Measurements from ENCODE around the gene MARK3.
A peak's percentile ranks its signal among the peaks of the same experiment; 100 is the strongest.

Gene MARK3

DNA sequence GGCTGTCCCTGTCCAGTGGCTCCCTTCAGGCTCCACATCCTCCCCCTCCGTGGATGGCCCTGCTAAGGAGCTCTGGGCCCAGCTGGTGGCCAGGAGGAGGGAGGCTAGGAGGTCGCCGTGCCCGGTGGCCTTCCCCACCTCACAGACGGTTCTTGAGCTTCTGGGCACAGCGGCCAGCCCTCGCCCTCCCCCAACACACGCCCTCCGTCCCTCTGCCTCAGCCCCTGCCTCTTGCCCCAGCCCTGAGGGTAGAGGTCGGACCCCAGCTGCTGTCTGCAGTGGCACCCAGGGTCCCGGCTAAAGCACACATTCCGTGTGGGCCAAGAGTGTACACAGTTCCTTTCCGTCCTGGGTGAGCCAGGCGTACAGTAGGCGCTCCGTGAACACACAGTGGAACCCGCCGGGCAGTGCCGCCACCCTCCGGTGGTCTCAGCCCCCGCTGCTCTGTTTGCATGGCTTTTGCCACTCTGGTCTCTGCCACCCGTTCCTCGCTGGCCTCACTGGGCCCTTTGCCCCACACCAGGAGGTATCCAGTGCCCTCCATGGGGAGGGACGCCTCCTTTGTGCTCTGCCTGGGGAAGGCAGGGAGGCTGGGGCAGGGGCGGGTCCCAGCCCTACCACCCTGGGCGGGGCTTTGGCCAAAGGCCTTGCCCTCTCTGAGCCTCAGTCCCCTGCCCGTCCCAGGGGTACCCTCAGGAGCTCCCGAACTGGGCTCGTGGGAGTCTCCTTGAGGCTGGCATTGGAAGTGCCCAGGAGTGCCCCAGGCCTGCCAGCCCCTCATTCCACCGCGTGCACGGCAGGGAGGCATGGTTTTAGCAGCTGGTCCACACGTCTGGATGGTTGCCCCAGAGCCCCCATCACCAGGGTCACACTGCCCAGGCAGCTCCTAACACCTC, 156.7 kb downstream of the MARK3 start:
- DNase-seq, result no peak

DNA sequence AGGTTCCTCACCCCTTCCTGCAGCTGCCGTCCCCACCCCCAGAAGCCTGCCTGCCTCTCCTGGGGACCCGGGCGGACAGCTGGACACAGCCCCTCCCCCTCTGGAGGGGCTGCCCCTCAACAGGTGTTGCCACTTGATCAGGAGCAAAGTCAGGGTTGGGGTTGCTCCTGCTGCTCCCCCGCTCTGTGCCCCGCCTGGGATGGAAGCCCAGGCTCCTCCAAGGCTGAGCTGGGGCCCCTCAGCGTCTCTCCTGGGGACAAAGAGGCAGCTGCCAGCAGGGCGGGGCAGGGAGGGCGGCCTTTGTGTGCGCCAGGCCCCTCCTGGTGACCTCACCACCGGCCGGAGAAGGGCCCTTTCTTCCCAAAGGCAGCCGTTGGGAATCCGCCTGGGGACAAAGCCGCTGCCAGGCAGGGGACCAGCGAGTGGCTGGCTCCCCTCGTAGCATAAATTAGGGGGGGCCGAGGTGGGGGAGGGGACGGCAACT, 157.4 kb downstream of the MARK3 start:
- DNase-seq, result no peak

DNA sequence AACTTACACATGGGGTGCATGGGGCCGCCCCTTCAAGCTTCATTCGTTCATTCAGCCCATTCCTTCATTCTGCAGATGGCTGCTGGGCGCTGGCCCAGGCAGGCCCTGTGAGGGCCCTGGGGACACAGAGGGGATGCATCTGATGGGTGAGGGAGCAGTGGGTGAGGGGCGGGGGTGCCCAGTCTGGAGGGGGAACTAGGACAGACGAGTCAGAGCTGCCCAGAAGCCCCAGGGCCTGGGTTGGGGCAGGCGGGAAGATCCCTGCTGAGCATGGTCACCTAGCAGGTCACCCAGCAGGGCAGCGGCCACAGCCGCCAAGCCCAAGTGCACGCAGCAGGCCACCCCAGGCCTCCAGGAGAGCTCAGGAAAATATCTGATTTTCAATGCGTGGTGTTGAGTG, 157.9 kb downstream of the MARK3 start:
- no peak for DNase-seq

DNA sequence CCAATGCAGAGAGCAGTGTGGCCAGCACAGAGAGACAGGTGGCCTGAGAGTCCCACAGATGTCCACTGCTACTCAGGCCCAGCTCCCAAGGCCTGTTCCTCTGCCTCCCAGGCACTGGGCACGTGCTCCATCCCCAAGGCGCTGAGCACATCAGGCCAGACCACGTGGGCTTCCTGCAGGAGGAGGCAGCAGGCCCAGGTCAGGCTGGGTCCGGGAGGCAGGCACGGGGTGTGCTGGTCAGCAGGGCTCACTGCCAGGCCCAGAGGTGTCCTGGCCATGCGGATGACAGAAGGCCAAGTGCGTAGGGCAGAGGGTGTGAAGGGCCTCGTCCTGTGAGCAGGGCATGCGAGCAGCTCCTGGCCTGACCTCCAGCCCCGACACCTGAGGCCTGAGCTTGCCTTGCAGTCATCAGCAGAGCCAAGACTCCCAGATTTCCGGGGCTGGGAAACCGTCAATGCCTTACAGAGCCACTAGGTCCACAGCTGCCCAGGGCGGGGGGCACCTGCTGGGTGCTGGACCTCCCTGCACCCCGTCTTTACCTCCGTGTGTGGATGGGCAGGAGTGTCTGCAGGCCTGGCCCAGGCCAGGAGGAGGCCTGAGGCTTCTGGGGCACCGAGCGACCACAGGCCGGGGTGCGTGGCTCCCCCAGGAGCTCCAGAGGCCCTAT, 158.6 kb downstream of the MARK3 start:
- no peak for DNase-seq

DNA sequence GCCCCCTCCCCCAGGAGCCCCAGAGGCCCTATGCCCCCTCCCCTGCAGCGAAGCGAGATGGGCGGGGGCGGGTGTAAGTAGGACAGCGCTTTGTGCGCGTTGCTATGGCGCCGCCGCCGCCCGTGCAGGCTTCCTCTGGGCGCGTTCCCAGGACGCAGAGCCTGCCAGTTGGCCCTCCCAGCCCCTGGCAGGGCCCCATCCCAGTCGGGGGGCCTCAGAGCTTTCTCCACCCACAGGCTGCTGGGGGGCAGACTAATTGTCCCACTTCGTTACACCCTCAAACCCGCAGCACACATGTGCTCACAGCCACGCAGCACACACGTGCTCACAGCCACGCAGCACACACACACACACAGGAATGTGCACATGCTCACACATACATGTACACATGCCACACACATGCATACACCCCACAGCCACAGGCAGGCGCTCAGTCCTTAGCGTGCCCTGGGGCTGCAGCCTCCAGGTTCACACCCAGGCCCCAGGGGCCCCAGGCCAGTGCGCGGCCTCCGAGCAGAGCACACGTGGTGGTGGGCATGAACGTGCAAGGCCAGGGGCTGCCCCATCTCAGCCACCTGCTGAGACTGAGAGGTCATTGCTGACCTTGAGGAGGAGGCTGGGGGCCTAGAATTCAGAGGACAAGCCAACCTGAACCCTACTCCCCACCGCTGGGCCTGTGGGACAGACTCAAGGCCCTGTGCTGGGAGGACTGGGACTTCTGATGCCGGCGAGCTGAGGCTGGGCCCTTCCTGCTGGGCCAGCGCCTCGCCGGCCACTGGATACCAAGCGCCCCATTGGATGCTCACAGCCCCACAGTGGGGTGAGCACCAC, 159.4 kb downstream of the MARK3 start:
- no peak for DNase-seq

DNA sequence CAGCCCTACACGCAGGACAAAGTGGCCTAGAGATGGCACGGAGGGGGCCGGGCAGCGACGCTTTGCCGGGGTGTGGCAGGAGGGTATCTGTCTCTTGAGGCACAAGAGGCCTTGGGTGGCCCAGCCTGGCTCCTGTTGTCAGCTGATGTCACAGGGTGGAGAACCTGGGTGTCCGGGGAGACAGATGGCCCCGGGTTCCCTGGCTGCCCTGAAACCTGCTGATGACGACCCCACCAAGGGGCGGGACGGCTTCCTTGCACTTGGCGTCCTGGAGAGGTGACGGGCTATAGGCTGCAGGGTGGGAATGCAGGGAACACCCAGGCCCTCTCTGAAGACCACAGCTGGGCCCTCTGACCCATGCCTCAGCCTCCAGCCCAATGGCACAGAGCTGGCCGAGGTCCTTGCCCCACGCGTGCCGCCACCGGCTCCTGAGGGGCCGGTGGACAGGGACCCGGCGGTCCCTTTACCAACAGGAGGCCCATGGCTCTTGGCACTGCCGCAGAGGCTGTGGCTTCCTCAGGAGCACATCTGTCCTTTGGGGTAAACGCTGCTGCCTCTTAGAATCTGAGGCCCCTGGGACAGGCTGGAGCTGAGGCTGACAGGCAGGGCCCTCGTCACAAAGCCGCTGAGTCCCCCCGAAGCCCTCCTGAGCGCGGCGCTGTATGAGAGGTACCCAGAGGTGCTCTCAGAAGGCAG, 160.2 kb downstream of the MARK3 start:
- DNase-seq, result no peak

DNA sequence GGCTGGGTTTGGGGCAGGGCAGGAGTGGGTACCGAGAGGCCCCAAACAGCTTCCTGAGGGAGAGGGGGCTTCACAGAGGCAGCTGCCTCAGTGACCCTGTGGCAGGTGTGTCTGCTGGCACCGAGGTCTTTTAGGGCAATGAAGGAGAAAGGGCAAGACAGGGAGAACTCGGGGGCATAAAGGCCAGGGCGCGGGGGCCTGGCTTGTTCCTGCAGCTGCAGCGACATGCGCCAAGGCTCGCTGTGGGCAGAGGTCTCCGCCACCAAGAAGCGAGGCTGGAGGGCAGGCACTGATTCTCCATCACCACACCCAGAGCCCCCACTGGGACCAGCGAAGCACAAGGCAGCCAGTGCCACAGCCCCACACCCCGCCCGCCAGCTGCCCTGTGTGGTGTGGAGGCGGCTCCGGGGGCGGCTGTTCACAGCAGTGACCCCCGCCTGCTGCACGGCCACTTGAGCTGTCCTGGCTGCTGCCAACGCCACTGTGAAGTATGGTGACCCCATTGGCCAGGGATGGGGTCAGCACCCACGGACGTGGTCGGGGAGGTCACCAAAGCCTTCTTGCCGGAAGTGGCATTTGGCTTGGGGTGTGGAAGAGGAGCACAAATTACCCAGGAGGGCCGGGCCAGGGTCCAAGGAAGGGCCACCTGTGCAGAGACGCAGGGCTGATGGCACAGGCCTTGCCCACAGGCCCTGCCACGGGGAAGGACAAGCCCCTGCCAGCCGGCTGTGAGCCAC, 160.9 kb downstream of the MARK3 start:
- no peak for DNase-seq

DNA sequence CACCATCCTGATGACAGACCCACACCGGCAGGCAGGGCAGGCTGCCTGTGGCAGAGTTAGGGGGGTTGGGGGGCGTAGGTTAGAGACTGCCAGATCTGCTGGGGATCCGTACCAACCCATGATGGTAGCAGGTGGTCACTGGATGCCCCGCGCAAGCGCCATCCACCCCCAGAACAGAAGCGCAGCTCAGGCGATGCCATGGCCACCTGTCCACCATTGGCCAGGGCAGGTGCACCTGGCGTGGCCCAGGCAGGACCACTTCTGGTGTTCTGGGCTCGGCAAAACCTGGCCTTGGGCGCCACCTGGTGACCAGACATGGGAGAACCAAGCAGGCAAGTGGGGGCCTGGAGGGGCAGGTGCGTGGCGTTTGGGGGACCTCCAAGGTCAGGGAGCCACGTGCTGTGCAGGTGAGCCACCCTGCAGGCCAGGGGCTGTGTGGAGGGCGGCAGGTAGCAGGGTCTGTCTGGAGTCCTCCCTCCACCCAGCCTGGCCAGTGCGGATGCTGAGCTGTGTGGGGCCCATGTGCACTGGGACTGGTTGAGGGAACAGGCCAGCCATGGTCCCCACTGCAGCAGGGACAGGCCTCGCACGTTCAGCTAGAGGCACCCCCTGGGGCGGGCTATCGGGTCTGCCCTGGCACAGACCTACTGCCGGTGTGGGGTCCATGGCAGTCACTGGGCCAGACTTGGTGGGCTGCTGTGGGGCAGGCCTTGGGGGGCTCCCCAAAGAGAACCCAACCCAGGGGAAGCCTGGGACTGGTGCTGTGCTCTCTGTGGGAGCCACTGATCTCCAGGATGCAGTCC, 161.6 kb downstream of the MARK3 start:
- DNase-seq, result peak; percentile 79

DNA sequence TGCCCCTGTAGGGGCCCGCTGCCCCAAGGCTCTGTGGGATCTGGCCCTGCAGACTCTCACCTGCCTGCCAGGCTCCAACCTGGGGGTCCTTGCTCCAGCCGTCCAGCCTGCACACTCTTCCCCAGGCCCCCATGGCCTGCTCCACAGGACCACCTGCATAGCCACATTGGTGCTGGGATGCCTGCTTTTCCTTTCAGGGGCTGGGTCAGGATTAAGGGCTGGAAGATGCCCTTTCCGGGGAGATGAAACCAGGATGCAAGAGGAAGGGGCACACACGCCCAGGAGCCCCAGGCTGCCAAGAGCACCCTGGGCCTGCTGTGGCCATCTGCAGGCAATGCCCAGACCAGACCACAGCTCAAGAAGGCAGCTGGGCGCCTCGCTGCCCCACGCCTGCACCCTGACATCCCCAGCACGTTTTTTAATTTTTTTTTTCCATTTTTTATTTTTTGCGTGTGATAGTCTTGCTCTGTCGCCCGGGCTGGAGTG, 162.3 kb downstream of the MARK3 start:
- no peak for DNase-seq

DNA sequence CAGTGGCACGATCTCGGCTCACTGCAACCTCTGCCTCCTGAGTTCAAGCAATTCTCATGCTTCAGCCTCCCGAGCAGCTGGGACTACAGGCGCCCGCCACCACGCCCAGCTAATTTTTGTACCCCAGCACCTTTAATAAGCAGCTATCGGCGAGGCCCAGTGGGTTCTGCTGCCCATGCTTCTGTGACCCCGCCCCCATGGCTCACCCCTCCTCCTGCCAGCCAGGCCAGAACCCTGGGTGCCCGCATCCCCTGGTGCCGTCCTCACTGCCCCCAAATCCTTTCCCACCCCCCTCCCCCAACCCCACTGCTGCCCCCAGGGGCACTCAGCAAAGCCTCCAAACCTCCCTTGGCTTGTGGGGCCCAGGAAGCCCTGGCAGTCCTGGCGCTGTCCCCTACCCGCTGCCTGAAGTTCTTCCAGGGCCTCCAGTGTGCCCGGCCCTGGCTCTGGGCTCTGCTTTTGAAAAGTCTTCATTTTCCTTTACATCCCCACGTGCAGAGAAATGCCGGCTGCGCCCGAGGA, 162.8 kb downstream of the MARK3 start:
- no peak for DNase-seq

DNA sequence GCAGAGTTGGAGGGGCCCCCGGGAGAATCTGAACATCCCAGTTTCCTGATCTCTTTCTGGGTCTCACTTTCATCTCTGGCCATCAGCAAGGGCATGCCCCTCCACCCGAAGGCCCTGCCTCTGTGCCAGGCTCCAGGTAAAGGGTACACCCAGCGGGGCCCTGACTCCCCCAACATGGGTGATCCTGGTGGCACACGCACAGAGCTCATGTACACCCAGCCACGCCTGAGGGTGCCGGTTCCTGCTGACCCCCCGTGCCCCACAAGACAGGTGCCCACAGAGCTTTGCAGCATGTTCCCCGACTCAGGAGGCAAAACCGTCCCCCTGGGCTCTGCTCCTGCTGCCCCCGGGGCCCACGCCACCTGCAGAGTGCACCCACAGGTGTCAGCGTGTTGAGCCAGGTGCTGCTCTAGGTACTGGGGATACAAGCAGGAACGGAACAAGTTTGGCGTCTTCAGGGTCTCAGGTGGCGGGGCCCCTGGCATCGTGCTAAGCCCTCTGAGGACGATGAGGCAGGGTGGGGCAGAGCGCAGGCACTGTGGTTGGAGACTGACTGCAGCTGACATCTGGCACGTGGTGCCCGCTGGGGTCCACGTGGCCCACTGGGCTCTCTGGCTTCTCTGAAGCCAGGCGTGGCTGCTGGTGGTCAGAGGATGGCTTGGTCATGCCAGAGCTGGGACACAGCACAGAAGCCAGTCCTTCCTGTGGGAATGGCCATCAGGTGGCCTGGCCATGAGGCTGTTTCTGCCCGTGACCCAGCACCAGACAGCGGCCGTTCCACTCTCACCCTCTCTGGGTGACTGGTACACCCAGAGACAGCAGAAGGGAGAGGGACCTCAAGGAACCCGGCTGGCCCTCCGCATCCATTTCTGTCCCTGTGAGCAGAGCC, 163.5 kb downstream of the MARK3 start:
- DNase-seq, result no peak

DNA sequence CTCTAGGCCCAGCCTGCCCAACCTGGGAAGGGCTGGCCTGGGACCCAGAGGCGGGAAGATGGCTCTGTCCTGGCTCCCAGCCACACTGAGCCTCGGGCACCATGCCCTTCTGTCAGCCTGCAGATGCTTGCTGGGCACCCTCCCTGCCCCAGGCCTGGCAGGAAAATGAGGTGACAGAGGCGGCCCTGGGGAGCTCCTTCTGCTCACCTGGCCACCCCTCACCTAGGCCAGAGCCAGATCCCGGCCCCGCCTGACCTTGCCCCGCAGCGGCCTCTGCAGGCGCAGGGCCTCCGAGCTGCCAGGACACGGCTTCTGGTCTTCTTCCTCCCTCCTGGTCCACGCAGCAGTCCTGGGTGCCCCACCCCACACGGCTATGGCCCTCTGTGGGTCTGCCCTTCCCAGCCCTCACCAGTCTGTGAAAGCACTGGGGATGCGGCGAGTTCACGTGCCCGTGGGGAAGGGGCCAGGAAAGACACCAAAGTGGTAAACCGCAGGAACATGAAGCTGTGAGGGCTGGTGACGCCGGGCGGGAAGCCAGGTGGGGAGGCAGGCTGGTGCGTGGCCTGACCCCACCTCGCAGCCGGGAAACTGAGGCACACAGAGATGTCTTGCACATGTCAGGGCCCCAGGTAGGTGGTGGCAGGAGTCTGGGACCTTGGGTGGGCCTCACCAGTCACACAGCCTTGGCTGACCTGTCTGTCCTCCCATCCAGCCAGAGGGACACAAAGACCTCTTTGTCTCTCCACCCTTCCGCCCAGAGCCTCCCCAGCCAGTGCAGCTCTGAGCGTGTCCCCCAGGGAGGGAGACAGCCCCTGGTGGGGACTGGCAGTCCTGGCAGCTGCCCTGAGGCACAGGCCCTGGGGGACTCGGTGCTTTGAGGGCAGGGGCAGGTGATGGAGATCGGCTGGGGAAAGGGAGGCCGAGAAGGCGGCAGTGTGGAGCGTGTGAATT, 164.4 kb downstream of the MARK3 start:
- no peak for DNase-seq

DNA sequence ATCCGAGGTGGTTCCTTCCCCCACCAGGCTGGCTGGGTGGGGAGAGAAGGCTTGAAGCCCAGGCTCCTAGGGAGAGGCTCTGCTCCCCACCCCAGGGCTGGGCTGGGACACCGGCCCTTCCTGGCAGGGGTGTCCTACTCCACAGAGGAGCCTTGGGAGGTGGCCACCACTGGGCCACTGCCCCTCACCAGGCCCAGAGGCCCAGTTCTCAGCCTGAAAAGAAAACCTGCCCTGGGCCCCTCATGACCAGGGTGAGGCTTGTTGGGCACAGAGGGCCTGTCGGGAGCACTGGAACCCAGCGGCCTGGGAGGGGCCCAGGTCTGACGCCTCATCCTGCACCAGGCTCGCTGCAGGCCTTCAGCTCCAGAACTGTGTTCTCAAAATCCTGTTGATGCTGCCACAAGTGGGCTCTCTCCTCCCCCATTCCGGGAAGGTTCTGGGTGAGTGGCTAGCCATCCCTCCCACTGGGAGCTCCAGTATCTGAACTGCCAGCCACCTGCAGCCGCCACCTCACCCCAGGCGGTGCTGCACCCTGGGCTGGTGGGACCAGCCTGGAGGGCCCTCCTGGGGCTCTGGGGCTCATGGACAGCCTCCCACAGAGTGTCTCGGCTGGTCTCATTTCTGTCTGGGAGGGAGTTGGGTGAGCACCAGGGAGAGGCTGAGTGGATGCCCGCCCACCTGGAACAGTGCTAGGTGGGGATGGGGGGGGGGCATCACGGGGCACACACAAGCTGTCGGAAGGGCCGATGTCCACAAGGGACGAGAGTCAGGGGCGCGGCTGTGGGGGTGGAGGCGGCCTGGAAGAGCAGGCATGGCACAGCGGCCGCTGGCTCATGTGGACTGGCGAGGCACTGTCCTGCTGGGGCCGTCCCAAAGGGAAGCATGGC, 165.5 kb downstream of the MARK3 start:
- DNase-seq, result no peak

DNA sequence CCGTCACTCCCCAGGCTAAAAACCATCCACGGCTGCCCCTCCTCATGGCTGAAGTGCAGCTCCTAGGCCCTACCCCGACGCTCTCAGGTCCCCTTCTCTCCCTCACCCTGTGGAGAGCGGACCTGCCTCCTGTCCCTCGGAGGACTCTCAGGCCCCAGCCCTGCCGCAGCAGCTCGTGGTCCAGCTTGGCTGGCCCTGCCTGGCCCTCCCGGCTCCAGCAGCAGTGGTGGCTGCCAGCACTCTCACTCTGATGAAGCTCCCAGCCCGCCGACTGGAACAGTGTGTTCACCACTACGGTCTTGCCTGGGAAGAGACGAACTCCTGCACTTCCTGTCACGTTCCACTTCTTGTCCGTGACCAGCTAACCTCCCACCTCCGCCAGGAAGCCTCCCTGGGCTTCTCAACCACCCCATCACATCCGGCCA, 166.1 kb downstream of the MARK3 start:
- DNase-seq, result no peak

DNA sequence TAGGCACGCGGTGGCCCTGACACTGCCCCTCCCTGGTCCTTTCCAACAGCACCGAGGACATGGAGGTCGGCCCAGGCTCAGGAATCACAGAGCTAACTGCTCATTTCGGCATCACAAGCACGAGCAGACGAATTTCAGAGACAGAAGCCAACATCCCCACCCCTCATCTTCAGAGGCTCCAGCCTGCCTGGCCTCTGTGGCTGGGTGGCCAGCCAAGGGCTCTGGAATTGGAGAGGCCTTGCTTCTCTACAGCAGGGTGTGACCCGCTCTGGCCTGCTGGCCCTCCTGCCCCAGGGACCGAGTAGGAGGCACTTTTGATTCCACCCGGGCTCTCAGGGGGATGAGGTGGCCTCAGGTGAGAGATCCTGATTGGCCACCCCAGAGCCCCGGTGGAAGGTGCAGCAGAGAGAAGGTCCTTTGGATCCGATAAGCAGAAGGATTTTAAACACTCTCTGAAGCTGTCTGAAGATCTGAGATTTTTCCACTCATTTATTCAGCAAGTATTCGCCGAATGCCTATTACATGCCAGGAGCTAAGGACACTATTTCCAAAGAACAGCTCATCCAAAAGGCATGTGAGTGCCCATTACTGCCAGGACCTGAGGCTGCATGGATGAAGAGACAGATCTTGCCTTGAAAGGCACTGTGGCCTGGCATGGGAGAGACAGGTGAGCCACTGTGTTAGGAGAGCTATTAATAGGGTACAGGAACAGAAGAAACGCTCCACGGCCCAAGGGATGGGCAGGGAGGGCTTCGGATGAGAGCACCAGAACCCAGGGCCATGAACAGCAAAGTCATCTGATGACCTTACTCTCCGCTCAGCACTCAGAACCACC, 167.0 kb downstream of the MARK3 start:
- DNase-seq, result no peak

DNA sequence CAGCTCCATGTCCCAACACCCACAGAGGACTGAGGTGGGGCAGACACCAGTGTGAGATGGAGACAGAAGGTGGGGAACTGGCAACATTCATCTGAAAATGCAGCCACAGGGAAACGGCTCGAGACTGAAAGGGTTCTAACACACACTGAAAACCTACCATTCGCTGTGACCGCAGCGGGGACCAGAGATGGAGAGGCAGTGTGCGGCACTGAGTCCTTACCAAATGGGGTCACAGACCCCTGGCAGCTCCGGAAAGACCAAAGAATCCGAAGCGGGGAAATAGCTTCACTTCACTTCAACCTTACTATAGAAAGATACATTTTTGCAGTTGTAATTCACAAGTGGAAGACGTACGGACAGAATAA, 167.6 kb downstream of the MARK3 start:
- no peak for DNase-seq

Measured in CD4-positive, alpha-beta T cell treated with Interleukin-17A for 1 hour (primary cell).